Motor neuron (in vitro differentiated cells): ENCODE data around the gene DSCAML1. TPM values are rescaled to one million over a fixed set of nuclear protein-coding genes. Genes with fewer than 3 reads are reported as not detected.
"Not testable (repeated sequence)": the region's sequence is repeated elsewhere in the genome, so short reads cannot be mapped to it uniquely, and the experiment has no call there.

Source experiments
- ATAC-seq, 8 experiments: fragments of 200-7000 bp; cut with Tn5 transposase; replicated peaks in 6 of 8; 2 replicates each; pipeline ENCODE4 v1.8.0; 2021; ENCODE audit warnings: mild to moderate bottlenecking in 8 of 8, moderate library complexity in 8 of 8
- H3K27ac ChIP-seq, 2 donors: fragments of 250-450 bp; sonication (Bioruptor Pico); 2 replicates each; pipeline ENCODE4 v1.9.0; 2021; ENCODE audit warnings: antibody characterized with exemption in 2 of 2, mild to moderate bottlenecking in 2 of 2, moderate library complexity in 1 of 2
- H3K4me1 ChIP-seq, 2 donors: fragments of 250-450 bp; sonication (Bioruptor Pico); replicated peaks in 1 of 2; 2 replicates each; pipeline ENCODE4 v1.6.1; 2021; ENCODE audit warnings: antibody characterized with exemption in 2 of 2, mild to moderate bottlenecking in 2 of 2, moderate library complexity in 1 of 2
- H3K4me3 ChIP-seq, 5 donors: fragments of 250-450 bp; sonication (Bioruptor Pico); 2 replicates each; pipeline ENCODE4 v1.9.0; 2021; ENCODE audit warnings: antibody characterized with exemption in 5 of 5, mild to moderate bottlenecking in 5 of 5, moderate library complexity in 4 of 5
- WGBS, 10 experiments: fragments of 450-650 bp; shearing (Covaris generic); methylation state at CpG; one replicate each; pipeline ENCODE4 v1.0.0; 2022; 5-methylcytosine and 5-hydroxymethylcytosine counted together
- in situ Hi-C, 9 experiments: fragments of 400-800 bp; cut with MboI; loops; one replicate each; pipeline ENCODE4 v1.15.0; 2021; ENCODE audit warnings: low sequenced_read_pairs in 9 of 9, low pct_unique_long_range_greater_than_20kb in 2 of 9; ENCODE audit not compliant: unreplicated experiment in 9 of 9
- total RNA-seq, 8 experiments: library from RNA; unstranded; fragments of 300-600 nt; gene quantifications; 2 replicates each; pipeline versions ENCODE4 v1.2.3 to v1.2.4, GENCODE V29; 2022

The DSCAML1 gene
- total RNA-seq, 8 experiments from 2014 or later: 0.08 to 0.71 (median 0.42) TPM; not detected in 2

DNA sequence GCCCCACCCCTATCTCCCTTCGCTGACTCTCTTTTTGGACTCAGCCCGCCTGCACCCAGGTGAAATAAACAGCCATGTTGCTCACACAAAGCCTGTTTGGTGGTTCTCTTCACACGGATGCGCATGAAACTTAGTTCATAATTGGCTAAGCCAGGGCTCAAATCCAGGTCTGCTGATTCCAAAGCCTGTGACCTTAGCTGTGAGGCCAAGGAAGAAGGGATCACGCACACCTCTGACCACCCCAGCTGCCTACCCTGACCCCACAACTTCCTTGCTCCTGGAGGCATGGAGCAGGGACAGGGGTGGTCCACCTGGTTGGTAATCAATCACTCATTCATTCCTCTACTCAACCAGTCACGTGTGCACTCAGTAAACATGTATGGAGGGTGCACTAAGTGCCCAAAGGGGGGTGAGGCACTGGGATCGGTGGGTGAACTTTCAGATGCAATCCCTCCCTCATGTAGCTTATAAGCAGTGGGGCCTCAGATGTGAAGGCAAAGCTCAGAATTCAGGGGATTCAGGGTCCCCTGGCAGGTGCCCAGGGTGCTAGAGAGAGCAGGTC is 17.3 kb upstream of the DSCAML1 start:
- peaks cover 35 to 49% of the 10 kb centered on the region in 2 donors for H3K4me1 ChIP-seq
- ATAC-seq: no peak
- peak overlapping the region in 1 of 2 donors; percentile 78 for H3K27ac ChIP-seq
- WGBS, 10 experiments: 0 to 70% (median 45%) methylated on average over 1 to 4 of the region's 7 CpGs; no CpG with 5 or more reads in 6 of the 10 experiments
- in situ Hi-C loops: loop anchor here in 6 of 9 experiments (25.0 kb wide), 2 partner anchors 248 to 377 kb away; no protein-coding TSS in a partner anchor
- H3K4me3 ChIP-seq: no peak overlapping the region

- peaks cover 14 to 26% of the 10 kb centered on the region in 2 donors for H3K4me1 ChIP-seq
- H3K4me3 ChIP-seq, H3K27ac ChIP-seq, ATAC-seq: not testable (repeated sequence)
- in situ Hi-C loops: loop anchor here in 6 of 9 experiments (25.0 kb wide), 2 partner anchors 252 to 373 kb away; no protein-coding TSS in a partner anchor
- 60 to 98% (median 93%) methylated on average over 1 to 10 of the region's 12 CpGs; no CpG with 5 or more reads in 2 of the 10 experiments for WGBS, 10 experiments
These were observed 13.0 kb upstream of the DSCAML1 start for GRCh38 chr11:117810056-117810451.

GRCh38 chr11:117809236-117810055 is 12.4 kb upstream of the DSCAML1 start:
- ATAC-seq: peak; percentile 95 to 100 (median 99)
- Histone ChIP-seq H3K4me1 (peaks cover 7 to 20% of the 10 kb centered on the region in 2 donors), H3K27ac (no peak overlapping the region), H3K4me3 (no peak overlapping the region)
- 25 to 100% (median 60%) methylated on average over 1 to 10 of the region's 22 CpGs; no CpG with 5 or more reads in 3 of the 10 experiments for WGBS, 10 experiments
- in situ Hi-C loops: loop anchor here (10.0 to 25.0 kb wide), 4 partner anchors 253 to 385 kb away; no protein-coding TSS in a partner anchor

DNA sequence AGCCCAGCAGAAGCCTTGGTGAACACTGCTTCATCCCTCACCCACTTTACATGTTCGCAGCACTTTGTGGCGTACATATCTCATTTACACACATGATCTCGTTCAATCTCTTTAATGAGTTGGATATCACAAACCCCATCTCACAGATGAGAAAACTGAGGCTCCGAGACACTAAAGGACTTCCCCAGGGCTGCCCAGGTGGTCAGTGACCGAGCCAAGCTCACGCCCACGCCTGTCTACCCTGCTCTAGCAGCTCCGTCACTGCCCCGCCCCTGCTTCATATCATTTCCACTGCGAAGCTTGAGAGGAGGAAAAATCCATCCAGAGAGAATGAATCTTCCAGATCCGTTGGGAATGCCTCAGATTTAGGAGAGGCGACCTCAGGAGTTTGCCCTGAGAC is 11.8 kb upstream of the DSCAML1 start:
- Histone ChIP-seq H3K27ac (no peak overlapping the region), H3K4me3 (no peak overlapping the region), H3K4me1 (peaks cover 3 to 15% of the 10 kb centered on the region in 2 donors)
- ATAC-seq: peak in 5 of 8 experiments; percentile 5 to 50 (median 14)
- in situ Hi-C loops: loop anchor here (10.0 to 25.0 kb wide), 4 partner anchors 254 to 384 kb away; no protein-coding TSS in a partner anchor
- 40 to 100% (median 82%) methylated on average over 1 to 8 of the region's 12 CpGs; no CpG with 5 or more reads in 2 of the 10 experiments for WGBS, 10 experiments

DNA sequence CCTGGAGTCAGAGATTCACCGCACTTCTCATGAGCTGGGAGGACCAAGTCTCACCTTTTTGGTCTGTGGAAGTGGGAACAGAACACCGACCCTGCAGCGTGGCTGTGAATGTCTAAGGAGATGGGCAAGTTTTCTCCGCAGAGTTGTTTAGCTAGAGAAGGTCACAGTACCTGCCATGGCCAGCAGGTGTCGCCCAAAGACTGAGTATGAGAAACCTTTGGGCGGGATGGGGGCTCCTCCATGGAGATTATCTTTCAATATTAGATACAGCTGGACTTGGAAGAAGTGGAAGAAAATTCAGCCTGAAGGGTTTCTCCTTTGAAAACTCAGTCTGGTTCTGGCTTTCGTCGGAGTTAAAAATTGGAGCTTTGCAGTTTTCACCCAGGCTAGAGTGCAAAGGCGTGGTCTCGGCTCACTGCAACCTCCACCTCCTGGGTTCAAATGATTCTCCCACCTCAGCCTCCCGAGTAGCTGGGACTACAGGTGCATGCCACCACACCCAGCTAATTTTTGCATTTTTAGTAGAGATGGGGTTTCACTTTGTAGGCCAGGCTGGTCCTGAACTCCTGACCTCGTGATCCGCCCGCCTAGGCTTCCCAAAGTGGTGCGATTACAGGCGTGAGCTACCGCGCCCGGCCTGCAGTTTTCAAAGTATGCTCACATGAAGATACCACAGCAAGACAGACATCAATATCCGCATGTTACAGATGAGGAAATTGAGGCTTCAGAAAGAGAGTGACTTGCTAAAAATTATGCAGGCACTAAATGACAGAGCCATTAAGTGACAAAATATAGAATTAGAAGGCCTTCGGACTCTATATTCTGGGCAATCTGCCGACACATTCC is 10.7 kb upstream of the DSCAML1 start:
- Histone ChIP-seq H3K4me1 (peaks cover 3 to 8% of the 10 kb centered on the region in 2 donors), H3K27ac (no peak overlapping the region), H3K4me3 (no peak overlapping the region)
- ATAC-seq: peak in 5 of 8 experiments; percentile 19 to 53 (median 29)
- WGBS, 10 experiments: 15 to 71% (median 58%) methylated on average over 4 to 13 of the region's 22 CpGs; no CpG with 5 or more reads in 2 of the 10 experiments
- in situ Hi-C loops: loop anchor here (10.0 to 25.0 kb wide), 4 partner anchors 255 to 383 kb away; no protein-coding TSS in a partner anchor

- in situ Hi-C loops: loop anchor here (10.0 to 25.0 kb wide), 4 partner anchors 255 to 382 kb away; no protein-coding TSS in a partner anchor
- 33 to 93% (median 67%) methylated on average over 1 to 3 of the region's 5 CpGs; no CpG with 5 or more reads in 5 of the 10 experiments for WGBS, 10 experiments
These were observed 9.8 kb upstream of the DSCAML1 start for GRCh38 chr11:117806846-117807245.

GRCh38 chr11:117805045-117805444 is 8.0 kb upstream of the DSCAML1 start:
- H3K4me1 ChIP-seq: peaks cover 3 to 8% of the 10 kb centered on the region in 2 donors
- no peak for ATAC-seq
- H3K4me3 ChIP-seq: no peak overlapping the region
- 0 to 60% (median 27%) methylated on average over 1 of the region's 1 CpG; no CpG with 5 or more reads in 5 of the 10 experiments for WGBS, 10 experiments
- in situ Hi-C loops: loop anchor here (10.0 to 25.0 kb wide), 4 partner anchors 257 to 380 kb away; no protein-coding TSS in a partner anchor
- H3K27ac ChIP-seq: no peak overlapping the region

More at GRCh38 chr11:117806846-117807245, 9.8 kb upstream of the DSCAML1 start:
- Histone ChIP-seq H3K4me1 (peaks cover 3 to 8% of the 10 kb centered on the region in 2 donors), H3K4me3 (no peak overlapping the region), H3K27ac (no peak overlapping the region)
- no peak for ATAC-seq

DNA sequence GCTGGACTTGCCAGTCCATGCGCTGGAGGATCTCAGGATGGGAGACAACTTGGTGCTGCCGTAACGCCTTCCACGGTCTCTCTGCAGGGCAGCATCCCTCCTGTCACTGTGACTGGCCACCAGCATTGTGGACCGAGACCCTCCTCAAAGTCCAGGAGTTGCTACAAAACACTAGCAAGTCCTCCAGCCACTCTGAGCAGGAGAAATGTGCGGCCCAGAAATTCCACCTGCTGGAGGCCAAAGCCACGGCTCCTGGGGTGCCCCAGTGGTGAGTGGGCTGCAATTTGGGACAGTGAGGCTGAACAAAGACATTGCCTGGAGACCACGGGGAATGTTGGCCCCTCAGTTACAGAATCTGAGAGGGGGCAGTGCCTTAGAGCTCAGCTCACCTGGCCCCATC is 6.9 kb upstream of the DSCAML1 start:
- no peak overlapping the region for H3K27ac ChIP-seq
- no peak overlapping the region for H3K4me3 ChIP-seq
- H3K4me1 ChIP-seq: peaks cover 2 to 3% of the 10 kb centered on the region in 2 donors
- 58 to 100% (median 89%) methylated on average over 2 to 7 of the region's 8 CpGs; no CpG with 5 or more reads in 3 of the 10 experiments for WGBS, 10 experiments
- no peak for ATAC-seq
- in situ Hi-C loops: loop anchor here (10.0 to 25.0 kb wide), 4 partner anchors 258 to 379 kb away; no protein-coding TSS in a partner anchor

DNA sequence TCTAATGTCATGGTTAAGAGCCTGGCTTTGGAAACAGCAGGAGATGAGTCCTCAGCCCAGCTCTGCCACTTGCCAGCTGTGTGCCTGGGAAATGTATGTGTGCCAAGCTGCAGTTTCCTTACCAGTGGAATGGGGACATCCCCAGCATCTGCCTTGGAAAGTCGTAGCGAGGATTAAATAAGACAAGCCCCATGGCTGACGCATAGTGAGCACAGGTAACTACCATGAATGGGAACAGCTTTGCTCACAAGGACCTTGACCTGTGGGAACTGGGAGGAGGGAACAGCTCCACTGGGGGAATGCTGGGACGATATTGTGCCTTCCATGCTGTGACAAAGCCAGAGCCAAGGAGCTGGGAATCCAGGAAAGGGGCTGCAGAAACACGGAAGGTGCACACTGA is 2.6 kb upstream of the DSCAML1 start:
- no peak overlapping the region for H3K27ac ChIP-seq
- WGBS, 10 experiments: 20 to 82% (median 47%) methylated on average over 1 to 5 of the region's 5 CpGs; no CpG with 5 or more reads in 2 of the 10 experiments
- in situ Hi-C loops: loop anchor here (10.0 to 25.0 kb wide), 4 partner anchors 263 to 375 kb away; no protein-coding TSS in a partner anchor
- no peak for ATAC-seq
- H3K4me3 ChIP-seq: no peak overlapping the region
- H3K4me1 ChIP-seq: peaks cover 24 to 25% of the 10 kb centered on the region in 2 donors

- WGBS, 10 experiments: 0% methylated on average over 1 of the region's 35 CpGs; no CpG with 5 or more reads in 9 of the 10 experiments
- in situ Hi-C loops: no loop called here
- peak overlapping the region; percentile 15 to 26 (median 19) for H3K4me3 ChIP-seq
- no peak overlapping the region for H3K27ac ChIP-seq
- H3K4me1 ChIP-seq: peaks cover 28 to 32% of the 10 kb centered on the region in 2 donors
- peak in 5 of 8 experiments; percentile 5 to 24 (median 10) for ATAC-seq
These were observed 552 bp downstream of the DSCAML1 start for GRCh38 chr11:117796456-117796871.

DNA sequence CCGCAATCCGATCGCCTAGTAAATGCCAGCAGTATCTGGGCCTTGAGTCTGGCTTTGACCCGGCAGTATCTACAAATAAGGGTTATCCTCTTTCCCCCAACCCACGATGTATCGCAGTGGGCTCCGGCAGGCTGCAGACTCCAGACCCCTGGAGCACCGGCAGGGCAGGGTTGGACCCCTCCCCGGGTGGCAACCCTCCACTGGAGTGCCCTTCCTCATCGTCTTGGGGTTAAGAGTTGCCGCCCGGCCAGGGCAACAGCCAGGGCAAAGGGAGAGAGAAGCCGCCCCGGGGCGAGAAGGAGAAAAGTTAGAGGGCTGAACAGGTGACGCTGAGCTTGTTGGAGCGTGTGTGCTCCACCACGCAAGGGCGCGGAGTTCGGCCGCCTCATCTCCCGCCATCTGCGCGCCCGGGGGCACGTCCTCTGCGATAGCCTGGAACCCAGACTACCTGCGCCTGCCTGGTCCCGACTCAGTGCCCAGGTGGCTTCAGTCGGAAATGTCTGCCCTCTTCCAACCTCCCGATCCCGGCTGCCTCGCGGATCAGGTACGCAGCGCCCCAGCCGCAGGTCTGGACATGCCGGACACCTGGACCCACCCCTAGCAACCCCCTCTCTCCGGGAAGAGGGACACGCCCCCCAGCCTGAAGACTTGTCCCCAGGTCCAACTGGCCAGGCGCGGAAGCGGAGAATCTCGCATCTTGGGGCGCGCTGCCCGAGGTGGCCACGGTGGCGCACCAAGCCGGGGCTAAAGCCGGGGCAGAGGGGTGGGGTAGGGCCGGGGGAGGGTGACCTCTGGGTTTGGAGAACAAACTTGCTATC is 1.2 kb downstream of the DSCAML1 start:
- Histone ChIP-seq H3K27ac (no peak overlapping the region), H3K4me1 (peaks cover 33 to 34% of the 10 kb centered on the region in 2 donors), H3K4me3 (peak overlapping the region; percentile 15 to 26 (median 19))
- in situ Hi-C loops: no loop called here
- 0 to 51% (median 17%) methylated on average over 1 to 9 of the region's 53 CpGs; no CpG with 5 or more reads in 2 of the 10 experiments for WGBS, 10 experiments
- ATAC-seq: peak in 5 of 8 experiments; percentile 14 to 32 (median 20)
